ENCODE measurements around the gene FHOD1.

GRCh38 chr16:67188323-67188722, 59.0 kb downstream of the FHOD1 start:
- TF ChIP-seq CTCF (conservative IDR thresholded peaks at IDR 0.05 in 1 of 2, IDR thresholded peaks at IDR 0.05 in 1 of 2; ENCODE audit: low read depth in 1 of 2, low read length in 2 of 2) = no peak
- TF ChIP-seq EZH2 (IDR thresholded peaks at IDR 0.05; ENCODE audit: low read length, missing control alignments) = no peak
